LoVo (cell line): Measurements from ENCODE around the gene LSM14A.
"Not testable (repeated sequence)": the region's sequence is repeated elsewhere in the genome, so short reads cannot be mapped to it uniquely, and the experiment has no call there.

Source experiments
- DNase-seq: peaks from one replicate; pipeline ENCODE4 v3.0.0-alpha.2; 2016; ENCODE audit warnings: low spot score

The LSM14A gene

DNA sequence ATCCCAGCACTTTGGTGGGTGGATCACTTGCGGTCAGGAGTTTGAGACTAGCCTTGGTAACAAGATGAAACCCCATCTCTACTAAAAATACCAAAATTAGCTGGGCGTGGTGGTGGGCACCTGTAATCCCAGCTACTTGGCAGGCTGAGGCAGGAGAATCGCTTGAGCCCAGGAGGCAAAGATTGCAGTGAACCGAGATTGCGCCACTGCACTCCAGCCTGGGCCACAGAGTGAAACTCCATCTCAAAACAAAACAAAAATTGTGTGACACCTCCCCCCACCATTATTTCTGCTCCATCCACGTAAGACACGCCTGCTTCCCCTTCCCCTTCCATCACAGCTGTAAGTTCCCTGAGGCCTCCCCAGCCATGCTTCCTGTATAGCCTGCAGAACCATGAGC lies 13.3 kb upstream of the LSM14A start:
- DNase-seq = not testable (repeated sequence)

DNA sequence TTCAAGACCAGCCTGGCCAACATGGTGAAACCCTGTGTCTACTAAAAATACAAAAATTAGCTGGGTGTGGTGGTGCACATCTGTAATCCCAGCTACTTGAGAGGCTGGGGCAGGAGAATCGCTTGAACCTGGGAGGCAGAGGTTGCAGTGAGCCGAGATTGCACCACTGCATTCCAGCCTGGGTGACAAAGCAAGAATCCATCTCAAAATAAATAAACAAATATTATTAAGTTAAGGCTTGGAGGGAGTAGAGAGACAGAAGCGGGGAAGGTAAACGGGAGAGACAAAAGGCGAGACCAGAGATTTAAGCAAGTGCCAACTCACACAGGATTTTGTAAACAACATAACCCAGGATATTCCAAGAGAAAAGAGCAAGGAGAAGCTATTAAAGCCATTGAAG lies 12.8 kb upstream of the LSM14A start:
- DNase-seq = not testable (repeated sequence)

DNA sequence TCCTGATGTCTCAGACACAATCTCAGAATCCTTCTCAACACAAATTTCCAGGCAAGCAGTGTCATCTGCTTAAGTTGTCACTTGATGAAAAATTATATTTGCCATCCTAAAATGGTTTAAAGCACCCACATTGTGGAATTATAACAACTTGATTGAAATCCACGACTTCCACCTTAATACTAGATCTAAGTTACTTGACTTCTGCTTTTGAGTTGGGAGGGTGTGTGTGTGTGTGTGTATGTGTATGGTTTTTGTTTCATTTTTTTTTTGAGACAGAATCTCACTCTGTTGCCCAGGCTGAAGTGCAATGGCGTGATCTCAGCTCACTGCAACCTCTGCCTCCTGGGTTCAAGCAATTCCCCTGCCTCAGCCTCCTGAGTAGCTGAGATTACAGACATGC lies 10.4 kb upstream of the LSM14A start:
- DNase-seq = not testable (repeated sequence)

DNA sequence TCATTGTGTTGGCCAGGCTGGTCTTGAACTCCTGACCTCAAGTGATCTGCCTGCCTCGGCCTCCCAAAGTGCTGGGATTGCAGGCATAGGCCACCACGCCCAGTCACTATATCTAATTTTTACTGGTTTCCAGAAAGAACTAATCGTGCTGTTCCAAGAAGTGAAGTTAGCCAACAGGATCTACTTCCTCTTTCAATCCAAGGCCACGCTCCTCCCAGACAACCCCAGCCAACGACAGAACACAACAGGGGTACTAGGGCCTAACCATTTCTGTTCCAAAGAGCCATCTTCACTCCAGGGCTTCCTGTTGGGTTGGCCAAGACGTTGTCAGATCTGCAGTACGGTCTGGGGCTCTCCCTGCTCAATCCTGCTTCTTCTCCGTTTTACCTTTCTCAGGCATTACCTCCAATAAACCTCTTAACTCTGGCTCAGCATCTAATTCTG lies 7.0 kb upstream of the LSM14A start:
- no peak for DNase-seq

DNA sequence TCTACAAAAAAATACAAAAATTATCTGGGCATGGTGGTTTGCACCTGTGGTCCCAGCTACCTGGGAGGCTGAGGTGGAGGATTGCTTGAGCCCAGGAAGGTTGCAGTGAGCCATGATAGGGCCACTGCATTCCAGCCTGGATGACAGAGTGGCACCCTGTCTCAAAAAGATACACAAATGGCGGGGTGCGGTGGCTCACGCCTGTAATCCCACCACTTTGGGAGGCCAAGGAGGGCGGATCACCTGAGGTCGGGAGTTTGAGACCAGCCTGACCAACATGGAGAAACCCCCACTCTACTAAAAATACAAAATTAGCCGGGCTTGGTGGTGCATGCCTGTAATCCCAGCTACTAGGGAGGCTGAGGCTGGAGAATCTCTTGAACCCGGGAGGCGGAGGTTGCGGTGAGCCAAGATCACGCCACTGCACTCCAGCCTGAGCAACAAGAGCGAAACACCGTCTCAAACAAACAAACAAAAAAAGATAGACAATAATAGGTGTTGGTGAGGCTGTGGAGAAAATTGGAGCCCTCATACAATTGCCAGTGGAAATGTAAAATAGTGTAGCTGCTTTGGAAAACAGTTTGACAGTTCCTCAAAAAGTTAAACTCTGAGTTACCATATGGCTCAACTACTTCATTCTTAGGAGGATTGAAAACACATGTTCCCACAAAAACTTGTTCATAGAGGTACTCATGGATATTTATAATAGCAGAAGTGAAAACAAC lies 2.7 kb upstream of the LSM14A start:
- DNase-seq = not testable (repeated sequence)

DNA sequence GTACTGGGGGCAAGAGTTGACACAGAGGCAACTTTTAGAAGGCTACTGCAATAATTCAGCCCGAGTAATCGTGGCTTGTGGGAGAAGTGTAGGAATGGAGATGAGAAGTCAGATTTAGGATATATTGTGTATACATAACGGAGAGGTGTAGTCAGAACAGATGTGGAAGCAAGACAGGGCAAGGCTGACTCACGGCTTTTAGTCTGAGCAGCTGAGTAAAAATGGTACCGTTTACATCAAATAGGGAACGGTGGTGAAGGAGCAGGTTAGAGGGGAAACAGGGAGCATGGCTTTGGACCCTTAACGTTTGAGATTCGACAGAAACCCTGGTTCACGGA lies 796 bp upstream of the LSM14A start:
- DNase-seq = peak; percentile 14

DNA sequence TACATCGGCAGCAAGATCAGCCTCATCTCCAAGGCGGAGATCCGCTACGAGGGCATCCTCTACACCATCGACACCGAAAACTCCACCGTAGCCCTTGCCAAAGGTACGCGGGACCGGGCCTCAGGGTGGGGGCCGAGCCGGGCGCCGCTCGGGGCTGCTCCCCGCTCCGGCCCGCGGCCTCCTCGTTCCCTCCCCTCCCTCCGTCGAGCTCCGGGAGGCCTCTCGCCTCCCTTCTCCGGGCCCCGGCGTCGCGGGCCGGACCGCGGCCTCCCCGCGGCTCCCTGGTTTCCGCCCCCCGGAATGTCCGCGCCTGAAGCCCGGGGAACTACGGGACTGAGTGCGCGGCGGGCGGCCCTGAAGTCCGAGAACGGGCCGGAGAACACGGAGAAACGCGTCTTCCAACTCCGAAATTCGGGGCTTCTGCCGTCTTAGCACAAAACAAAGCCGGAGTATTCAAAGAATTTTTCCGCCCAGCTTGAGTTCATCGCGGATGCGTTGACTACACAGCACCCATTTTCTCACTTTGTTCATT lies 423 bp downstream of the LSM14A start:
- no peak for DNase-seq

DNA sequence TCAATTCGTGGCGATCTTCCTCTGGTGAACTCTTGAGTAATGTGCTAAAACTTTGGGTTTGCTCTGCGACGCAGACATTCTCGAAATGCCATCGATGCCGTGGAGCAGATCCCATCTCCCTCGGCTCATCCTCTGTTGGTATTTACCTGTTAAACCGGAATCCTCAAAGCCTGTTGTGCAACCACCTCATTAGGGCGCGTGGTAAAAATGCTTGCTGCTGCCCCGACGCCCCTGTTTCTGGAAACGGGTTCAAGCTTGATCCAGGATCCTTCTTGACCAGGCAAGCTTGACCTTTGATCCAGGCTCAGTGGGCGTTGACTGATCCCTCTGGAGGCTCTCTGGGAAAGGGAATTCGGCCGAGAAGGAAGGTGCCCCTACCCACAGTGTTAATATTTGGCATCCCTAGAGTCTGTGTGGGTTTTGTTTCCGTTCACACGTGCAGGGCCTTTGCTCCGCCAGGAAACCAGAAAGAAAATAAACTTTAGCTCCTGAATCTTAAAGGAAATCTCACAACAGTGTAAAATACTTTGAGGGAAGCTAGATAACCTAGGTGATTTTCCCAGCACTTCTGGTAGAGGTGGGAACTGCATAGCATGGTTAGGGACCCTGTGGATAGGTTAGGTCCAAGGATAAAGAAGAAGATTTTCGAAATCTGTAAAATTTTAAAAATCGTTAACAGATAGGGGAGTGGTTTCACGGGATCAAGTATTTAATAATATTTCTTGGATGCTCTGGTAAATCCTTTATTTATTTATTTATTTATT lies 1.1 kb downstream of the LSM14A start:
- peak; percentile 58 for DNase-seq

DNA sequence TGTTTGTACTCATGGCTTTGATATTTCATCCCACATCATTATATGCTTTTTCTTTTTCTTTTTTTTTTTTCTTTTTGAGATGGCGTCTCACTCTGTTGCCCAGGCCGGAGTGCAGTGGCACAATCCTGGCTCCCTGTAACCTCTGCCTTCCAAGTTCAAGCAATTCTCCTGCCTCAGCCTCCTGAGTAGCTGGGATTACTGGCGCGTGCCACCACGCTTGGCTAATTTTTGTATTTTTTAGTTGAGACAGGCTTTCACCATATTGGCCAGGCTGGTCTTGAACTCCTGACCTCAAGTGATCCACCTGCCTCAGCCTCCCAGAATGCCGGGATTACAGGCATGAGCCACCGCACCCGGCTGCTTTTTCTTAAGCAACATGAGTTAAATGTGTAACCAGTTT lies 2.9 kb downstream of the LSM14A start:
- not testable (repeated sequence) for DNase-seq

DNA sequence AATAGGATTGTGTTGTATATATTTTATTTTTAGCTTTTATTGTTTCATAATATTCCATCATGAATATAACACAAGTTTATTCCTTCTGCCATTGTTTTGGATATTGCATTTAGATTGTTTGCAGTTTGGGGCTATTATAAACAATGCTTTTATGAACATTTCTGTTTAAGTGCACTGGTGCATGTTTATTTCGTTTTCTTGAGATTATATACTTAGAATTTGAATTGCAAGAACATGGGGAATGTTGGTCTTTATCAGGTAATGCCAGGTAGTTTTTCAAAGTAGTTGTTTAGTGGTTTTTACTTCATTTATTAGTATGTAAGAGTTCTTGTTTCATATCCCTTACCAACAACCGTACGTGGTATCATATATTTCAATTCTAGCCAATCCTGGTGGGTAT lies 4.3 kb downstream of the LSM14A start:
- no peak for DNase-seq

DNA sequence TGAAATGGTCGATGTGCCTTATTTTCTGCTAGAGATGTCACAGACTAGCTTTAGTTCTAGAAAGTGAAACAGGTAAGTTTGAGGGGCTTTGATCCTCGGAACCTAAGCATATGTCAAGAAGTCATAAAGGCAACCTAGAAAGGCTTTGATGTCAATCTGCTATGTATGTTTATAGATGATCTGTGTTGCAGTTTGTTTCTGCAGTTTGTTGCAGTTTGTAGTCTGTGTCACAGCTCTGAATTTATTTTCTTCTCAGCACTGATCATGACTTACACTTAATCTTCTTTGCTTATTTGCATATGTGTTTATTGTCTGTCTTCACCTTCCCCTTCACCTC lies 5.9 kb downstream of the LSM14A start:
- no peak for DNase-seq

DNA sequence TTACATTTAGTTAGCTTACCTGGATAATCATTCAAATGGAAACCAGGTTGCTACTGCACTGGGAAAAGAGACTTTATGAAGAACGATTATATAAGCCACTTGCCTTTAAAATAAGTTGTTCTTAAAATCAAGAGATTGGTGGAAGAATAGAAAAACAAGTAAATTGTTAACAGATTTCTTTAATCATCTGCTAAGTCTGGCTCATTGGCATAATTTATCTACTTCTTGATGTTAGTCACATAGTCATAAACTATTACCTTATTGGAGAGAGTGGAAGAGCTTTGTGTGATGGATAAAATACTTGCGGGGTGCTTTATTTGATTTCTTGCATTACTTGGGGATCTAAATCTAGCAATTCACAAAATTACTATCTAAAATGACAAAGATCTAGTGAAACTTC lies 6.8 kb downstream of the LSM14A start:
- DNase-seq = no peak

DNA sequence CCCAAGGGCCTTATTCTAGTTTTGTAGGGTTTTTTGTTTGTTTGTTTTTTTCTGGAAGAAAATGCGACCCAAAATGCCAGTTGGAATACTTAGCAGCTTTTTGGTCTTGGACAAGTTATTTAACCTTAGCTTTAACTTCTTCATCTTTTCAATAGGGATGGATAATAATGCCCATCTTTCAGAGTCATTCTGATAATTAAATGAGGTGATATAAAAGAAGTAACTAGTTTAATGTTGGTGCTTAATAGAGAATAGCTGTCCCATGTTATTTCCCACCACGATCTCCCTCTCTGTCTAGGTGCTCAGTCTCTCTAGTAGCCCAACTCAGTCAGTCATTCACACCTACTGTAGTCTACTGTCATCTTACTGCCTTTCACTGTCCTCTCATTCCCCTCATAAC lies 8.0 kb downstream of the LSM14A start:
- DNase-seq = no peak

DNA sequence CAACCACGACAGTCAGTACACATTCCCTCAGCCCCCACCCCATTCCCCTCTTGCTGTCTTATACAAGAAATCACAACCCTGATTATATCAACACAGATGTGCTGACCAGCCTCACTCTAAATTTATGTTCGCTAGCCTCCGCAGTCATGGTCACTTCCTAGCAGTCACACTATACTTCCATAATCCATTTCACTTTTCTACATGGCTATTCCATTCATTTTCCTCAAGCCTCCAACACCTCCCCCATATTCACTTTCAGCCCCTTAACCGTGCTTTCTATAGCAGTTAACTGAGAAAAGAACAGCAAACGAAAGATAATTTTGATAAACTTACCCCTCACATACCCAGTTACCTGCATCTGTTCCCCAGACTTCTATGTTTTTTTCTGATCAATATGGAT lies 8.4 kb downstream of the LSM14A start:
- no peak for DNase-seq

DNA sequence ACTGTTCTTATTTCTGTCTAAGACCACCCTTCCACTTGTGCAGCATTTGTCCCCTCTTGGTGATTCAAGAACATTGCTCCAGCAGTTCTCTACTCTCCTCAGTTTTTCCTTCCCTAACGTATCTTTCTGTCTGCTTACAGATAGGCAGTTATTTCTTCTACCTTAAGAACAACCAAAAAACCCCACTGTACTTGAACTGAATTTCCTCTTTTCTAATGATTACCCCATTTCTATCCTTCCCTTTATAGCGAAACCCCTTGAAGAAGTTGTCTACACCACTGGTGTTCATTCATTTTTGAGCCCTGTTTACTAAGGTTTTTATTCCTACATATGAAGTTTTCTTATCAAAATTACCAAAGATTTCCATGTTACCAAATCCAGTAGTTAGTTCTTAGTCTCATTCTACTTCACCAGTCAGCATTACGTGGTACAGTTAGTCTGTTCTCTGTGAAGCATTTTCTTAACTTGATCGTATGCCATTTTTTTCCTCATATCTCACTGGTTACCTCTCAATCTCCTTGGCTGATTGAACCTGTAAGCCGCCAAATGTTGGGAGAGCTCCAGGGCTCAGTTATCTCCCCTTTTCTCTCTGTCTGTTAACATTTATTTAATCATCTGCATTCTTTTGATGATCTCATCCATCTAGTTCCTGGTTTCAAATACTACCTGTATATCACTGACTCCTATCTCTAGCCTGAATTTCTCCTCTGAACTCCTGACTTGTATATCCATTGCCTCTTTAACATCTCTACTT lies 9.0 kb downstream of the LSM14A start:
- DNase-seq = no peak

DNA sequence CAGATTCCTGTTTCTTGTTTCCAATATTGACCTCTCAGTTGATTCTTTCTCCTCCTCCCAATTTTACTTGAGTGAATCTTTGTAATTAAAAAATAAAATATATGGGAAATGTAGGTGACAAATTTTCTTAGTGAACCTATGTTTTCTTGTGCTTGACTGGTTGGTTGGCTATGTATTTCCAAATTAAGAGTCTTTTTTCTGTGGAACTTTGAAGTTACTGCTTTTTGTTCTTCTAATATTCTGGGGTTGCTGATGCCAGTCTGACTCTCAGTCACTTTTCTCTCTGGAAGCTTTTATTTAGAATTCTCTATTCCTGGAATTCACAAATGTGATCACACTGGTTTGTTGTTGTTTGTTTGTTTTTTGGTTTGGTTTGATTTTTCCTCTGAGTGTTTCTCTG lies 9.8 kb downstream of the LSM14A start:
- no peak for DNase-seq

DNA sequence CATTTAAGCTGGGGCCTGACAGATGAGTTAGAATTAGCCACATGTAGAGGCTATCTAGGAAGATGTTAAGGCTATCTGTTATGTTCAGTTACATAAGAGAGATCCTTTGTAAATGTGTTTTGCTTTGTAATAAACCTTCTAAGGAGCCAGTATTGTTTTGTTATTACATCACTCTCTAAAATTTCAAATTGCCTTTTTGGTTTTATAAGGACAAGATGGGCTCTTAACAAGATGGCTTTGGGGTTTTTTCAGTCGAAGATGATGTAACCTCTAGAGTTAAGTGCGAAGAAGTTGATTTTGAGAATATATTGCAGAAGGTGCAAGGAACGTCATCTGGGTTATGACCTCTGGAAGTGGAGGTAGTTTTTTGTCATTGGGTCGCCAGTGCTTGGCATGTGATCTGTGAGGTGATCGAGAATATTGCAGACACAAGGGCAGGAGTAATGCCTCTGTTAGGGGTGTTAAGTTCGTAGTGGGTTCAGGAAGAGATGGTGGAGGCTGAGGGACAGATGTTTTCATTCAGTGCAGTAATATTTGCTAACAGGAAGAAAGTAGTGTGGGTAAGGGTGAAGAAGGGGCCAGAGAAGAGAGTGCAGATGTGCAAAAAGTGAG lies 12.7 kb downstream of the LSM14A start:
- no peak for DNase-seq

DNA sequence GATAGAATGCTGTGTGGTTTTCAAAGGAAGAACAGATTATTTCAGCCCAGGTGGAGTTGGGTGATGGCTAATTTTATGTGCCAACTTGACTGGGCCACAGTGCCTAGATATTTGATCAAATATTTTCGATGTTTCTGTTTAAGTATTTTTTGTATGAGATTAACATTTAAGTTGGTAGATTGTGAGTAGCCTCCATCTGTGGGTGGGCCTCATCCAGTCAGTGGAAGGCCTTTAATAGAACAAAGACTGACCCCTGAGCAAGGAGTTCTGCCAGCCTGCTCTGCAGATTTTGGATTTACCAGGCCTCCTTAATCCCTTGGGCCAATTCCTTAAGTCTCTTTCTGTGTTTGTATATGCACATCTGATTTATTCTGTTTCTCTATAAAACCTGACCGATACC lies 13.9 kb downstream of the LSM14A start:
- DNase-seq = no peak

DNA sequence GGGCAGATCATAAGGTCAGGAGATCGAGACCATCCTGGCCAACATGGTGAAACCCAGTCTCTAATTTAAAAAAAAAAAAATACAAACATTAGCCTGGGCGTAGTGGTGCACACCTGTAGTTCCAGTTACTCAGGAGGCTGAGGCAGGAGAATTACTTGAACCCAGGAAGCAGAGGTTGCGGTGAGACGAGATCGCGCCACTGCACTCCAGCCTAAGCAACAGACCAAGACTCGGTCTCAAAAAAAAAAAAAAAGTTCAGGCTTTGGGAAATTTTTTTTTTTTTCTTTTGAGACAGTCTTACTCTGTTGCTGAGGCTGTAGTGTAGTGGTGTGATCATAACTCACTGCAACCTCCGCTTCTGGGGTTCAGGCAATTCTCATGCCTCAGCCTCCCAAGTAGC lies 14.7 kb downstream of the LSM14A start:
- no peak for DNase-seq

DNA sequence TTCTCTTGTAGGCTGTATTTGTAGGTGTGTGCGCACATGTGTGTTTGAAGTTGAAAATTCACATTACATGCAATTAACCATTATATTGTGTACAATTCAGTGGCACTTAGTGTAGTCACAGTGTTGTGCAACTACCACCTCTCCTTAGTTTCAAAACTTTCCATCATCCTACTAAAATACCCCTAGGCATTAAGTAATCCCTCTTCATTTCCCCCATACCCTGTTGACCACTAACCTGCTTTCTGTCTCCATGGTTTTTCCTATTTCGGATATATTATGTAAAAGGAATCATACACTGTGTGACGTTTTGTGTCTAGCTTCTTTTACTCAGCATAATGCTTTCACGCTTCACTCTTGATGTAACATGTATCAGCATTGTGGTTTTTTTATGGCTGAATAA lies 16.1 kb downstream of the LSM14A start:
- DNase-seq = no peak

DNA sequence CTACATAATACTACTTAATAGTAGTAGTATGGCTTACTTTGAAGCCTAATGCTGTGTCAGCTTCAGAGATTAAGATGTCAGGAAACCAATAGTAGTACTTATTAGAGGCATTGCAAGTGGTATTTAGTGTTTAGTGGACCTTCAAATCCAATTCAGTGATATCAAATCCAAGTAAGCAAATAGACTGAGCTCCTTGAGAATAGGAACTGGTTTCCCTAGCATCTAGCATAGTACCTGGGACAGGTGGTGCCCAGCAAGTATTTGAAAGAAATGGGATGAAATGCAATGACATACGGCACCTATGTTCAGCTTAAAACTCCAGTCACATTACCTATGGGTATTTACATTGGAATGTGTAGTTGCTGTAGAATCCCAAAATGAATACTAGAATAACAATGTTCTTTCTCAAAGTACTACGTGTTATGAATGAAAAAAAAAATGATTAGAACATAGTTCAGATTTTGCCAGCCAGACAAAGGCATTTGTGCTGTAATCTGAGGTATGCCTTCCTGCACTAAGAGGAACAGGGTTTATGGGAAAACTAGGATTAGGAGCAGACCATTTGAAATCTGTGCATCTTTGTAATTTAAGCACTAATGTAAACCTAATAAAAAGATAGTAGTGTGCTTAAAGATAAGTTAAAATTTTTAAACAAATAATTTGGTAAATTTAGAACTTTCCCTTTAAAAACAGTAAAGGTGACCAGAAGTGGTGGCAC lies 17.1 kb downstream of the LSM14A start:
- DNase-seq = no peak

DNA sequence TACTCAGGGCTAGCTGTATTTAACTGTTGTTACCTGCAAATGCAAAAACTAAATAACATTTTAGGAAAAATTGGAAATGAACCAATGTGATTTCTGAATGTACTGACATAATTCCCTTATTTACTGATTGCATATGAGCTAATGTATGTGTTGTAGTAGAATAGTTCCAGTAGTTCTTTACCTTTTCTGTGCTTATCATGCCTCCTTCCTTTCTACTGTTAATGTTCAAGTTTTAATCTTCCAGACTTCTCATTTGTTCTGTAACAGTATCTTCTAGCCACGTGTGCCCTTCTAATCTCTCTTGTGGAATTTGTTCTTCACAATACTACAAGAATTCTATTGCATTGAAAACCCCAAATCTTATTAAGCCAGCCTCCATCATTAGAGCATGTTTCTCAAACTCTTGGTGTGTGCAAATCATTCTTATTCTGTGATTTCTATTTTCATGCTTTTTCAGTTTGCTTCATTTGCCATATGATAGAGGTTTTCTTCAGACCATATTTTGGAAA lies 17.7 kb downstream of the LSM14A start:
- DNase-seq = no peak
